Measurements from ENCODE around the gene LRRN2. TPM values are rescaled to one million over a fixed set of nuclear protein-coding genes. Genes with fewer than 3 reads are reported as not detected.

LRRN2 gene
- total and polyA plus RNA-seq, 9 of the 15 experiments (the other 6 are each of a cell fraction or from before 2014, with no cell fraction given): 0.05 TPM; not detected in 8

DNA sequence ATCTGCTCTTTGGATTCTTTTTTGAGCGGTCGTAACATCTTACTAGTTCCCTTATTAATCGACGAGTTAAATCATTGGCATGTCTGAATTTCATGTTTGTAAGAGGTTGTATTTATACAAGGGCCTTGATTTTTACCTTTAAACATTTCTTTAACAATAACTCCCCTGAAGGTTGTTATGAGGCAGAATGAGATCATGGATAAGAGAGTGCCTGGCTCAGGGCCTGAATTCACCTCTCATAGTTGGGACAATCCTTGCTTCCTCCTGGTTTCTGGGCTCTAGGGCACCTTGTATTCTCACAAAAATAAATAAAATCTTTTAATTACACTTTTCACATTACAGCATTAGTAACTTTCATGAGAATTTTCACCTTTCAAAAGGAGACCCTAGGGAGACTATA is 113.9 kb downstream of the LRRN2 start:
- H2AFZ ChIP-seq (ENCODE audit: low read depth, low read length): no peak overlapping the region
- no peaks in the 10 kb centered on the region for H4K20me1 ChIP-seq (replicated peaks; ENCODE audit: control insufficient read depth, insufficient read depth, low read length)
- no peaks in the 10 kb centered on the region; a peak in 2 of 5 replicates for H3K4me1 ChIP-seq (replicated peaks in 1 of 2; ENCODE audit: control insufficient read depth in 2 of 2, insufficient read depth in 2 of 2, low read length in 2 of 2)
- no peaks in the 10 kb centered on the region for H3K9me3 ChIP-seq (replicated peaks; ENCODE audit: control insufficient read depth, insufficient read depth, low read depth, low read length)
- intact Hi-C loops (cut with micrococcal nuclease) (no loop called here), in situ Hi-C loops (cut with MboI) (no loop called here)
- WGBS (ENCODE audit: insufficient coverage, low coverage, missing lambda C conversion rate): 64% methylated on average over 4 of the region's 4 CpGs
- peaks cover 0 to 8% of the 10 kb centered on the region in 2 experiments; a peak in 1 of 5 replicates for H3K27me3 ChIP-seq (ENCODE audit: control insufficient read depth in 2 of 2, insufficient read depth in 2 of 2, low read length in 2 of 2)
- H3K9me1 ChIP-seq (ENCODE audit: control insufficient read depth, insufficient read depth, low read length): no peaks in the 10 kb centered on the region
- no peaks in the 10 kb centered on the region for H3K36me3 ChIP-seq (ENCODE audit: control insufficient read depth, insufficient read depth, low read length)
- no peak for TF ChIP-seq ZKSCAN3 (CRISPR knock-in tag; IDR thresholded peaks at IDR 0.05)
- no peak for TF ChIP-seq ELF2 (CRISPR knock-in tag; IDR thresholded peaks at IDR 0.05)
- no peak for TF ChIP-seq LEF1 (IDR thresholded peaks at IDR 0.05)
- TF ChIP-seq ZNF253 (CRISPR knock-in tag; conservative IDR thresholded peaks at IDR 0.05): no peak
- TF ChIP-seq ARID4B (CRISPR knock-in tag; IDR thresholded peaks at IDR 0.05): no peak
- TF ChIP-seq HNRNPK (IDR thresholded peaks at IDR 0.05; ENCODE audit: low read depth, low read length, poor library complexity, severe bottlenecking): no peak
- no peak for TF ChIP-seq NFRKB (IDR thresholded peaks at IDR 0.05; ENCODE audit: low read depth)
- DNase-seq (ENCODE audit: extremely low read depth in 1 of 4, low spot score in 3 of 4) (no peak), FAIRE-seq (no peak), ATAC-seq (no peak)
- no peak overlapping the region for H3K27ac ChIP-seq (ENCODE audit: extremely low read depth, low read depth, low read length)
- no peak overlapping the region for H3K4me3 ChIP-seq
- H3K9ac ChIP-seq (ENCODE audit: insufficient read depth in 1 of 2, low read depth in 2 of 2, low read length in 2 of 2): no peak overlapping the region
- H3K79me2 ChIP-seq (ENCODE audit: control insufficient read depth, insufficient read depth, low read length): no peaks in the 10 kb centered on the region
- no peak overlapping the region for H3K4me2 ChIP-seq (ENCODE audit: insufficient read depth, low read length)
- no TSS peak for BruUV-seq (replicated peaks)
- ChIA-PET POLR2A (interaction anchor here (0.5 to 1.3 kb wide), 2 partner anchors 8 to 27 kb away, joined by 3 to 4 read pairs; no protein-coding TSS in a partner anchor), CTCF (ENCODE audit: low intra/inter-chr PET ratio) (no interaction called here)

Data from K562 (cell line).